Measurements from ENCODE around the gene RABL2B. TPM values are rescaled to one million over a fixed set of nuclear protein-coding genes. Genes with fewer than 3 reads are reported as not detected.

Gene RABL2B
- polyA plus RNA-seq, 1 donor: 21.8 TPM

- no peak for DNase-seq (ENCODE audit: low read depth)
Observed at GRCh38 chr22:50722716-50723428, 60.6 kb downstream of the RABL2B start.

DNA sequence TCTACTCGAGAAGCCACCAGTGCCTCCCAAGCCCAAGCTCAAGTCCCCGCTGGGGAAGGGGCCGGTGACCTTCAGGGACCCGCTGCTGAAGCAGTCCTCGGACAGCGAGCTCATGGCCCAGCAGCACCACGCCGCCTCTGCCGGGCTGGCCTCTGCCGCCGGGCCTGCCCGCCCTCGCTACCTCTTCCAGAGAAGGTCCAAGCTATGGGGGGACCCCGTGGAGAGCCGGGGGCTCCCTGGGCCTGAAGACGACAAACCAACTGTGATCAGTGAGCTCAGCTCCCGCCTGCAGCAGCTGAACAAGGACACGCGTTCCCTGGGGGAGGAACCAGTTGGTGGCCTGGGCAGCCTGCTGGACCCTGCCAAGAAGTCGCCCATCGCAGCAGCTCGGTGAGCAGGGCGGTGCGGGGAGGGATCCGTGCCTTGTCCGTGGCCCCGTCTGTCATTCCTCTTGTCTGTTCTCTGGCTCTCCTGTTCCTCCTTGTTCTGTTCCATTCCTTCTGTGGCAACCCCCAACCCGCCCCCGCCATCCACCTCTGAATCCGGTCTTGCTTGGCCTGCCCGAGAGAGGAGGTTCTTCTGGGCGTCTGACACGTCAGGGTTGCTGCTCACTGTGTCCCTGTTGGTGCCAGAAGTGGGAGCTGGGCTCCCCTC, 61.3 kb downstream of the RABL2B start:
- DNase-seq (ENCODE audit: low read depth): no peak

- no peak for DNase-seq (ENCODE audit: low read depth)
Observed at GRCh38 chr22:50721257-50721844, 62.1 kb downstream of the RABL2B start.

GRCh38 chr22:50720301-50721256, 62.9 kb downstream of the RABL2B start:
- no peak for DNase-seq (ENCODE audit: low read depth)

GRCh38 chr22:50719814-50720300, 63.6 kb downstream of the RABL2B start:
- no peak for DNase-seq (ENCODE audit: low read depth)

GRCh38 chr22:50718352-50718709, 65.1 kb downstream of the RABL2B start:
- DNase-seq (ENCODE audit: low read depth): no peak

DNA sequence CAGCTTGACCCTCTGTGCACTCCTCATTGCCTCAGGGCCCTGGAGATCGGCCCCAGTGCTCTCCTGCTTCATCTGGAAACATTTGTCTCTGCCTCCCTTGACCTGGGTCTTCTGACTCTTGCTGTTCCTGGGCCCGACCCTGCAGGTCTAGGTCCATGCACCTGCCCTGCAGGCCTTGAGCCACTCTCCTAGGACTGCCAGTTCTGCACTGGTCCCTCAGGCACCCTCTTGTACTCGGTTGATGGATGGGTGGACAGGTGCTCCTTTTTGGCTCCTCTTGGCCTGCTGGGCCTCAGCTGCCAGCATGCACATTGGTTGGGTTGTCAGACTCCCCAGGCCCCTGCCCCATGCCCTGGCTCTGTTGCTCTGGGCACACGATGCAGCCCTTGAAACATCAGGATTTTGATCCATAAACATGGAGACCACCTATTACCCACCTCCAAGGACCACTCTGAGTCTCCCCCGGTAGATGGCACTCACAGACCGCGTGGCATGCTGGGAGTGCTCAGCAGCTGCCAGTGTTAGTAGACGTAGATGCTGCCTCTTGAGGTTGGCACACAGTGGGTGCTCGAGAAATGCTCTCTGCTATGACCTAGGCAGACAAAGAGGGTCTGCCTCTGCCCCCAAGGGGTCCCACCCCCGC, 65.6 kb downstream of the RABL2B start:
- DNase-seq (ENCODE audit: low read depth): no peak

Other genes starting within 250 kb of the RABL2B start
- 0.03 TPM for gene KLHDC7B, start 237.7 kb downstream of the RABL2B start, polyA plus RNA-seq (ENCODE audit: insufficient read length)
- gene SYCE3, start 220.7 kb downstream of the RABL2B start, polyA plus RNA-seq (ENCODE audit: insufficient read length): not detected
- 47.0 TPM for gene CPT1B, start 205.2 kb downstream of the RABL2B start, polyA plus RNA-seq (ENCODE audit: insufficient read length)
- 41.1 TPM for gene CHKB, start 200.8 kb downstream of the RABL2B start, polyA plus RNA-seq (ENCODE audit: insufficient read length)
- gene MAPK8IP2, start 182.8 kb downstream of the RABL2B start, polyA plus RNA-seq (ENCODE audit: insufficient read length): 0.51 TPM
- gene ARSA, start 155.5 kb downstream of the RABL2B start, polyA plus RNA-seq (ENCODE audit: insufficient read length): 13.2 TPM
- 17.8 TPM for gene SHANK3, start 110.8 kb downstream of the RABL2B start, polyA plus RNA-seq (ENCODE audit: insufficient read length)
- 0.42 TPM for gene ACR, start 45.4 kb downstream of the RABL2B start, polyA plus RNA-seq (ENCODE audit: insufficient read length)